NOMO-1 (cell line): Measurements from ENCODE around the gene URGCP.

ENCODE experiments used
- DNase-seq, 2 experiments: peaks; one replicate each; lab custom pipeline; 2025; ENCODE audit not compliant: unreplicated experiment in 2 of 2; lab: John Stamatoyannopoulos, UW

URGCP gene

GRCh38 chr7:43876241-43876640, 30.2 kb downstream of the URGCP start:
- peak; percentile 29 to 72 for DNase-seq

- no peak for DNase-seq
Measured at GRCh38 chr7:43873300-43873699, 33.1 kb downstream of the URGCP start.

- no peak for DNase-seq
Measured at GRCh38 chr7:43872406-43873110, 33.8 kb downstream of the URGCP start.

GRCh38 chr7:43871064-43871463, 35.3 kb downstream of the URGCP start:
- DNase-seq = no peak

- peak in 1 of 2 experiments; percentile 13 for DNase-seq
Measured at GRCh38 chr7:43870316-43870715, 36.1 kb downstream of the URGCP start.

GRCh38 chr7:43869867-43870240, 36.5 kb downstream of the URGCP start:
- DNase-seq = peak; percentile 85

- peak; percentile 94 to 96 for DNase-seq
Measured at GRCh38 chr7:43869006-43869866, 37.2 kb downstream of the URGCP start, which contains the start of gene MRPS24. TSS of gene MRPS24 (minus strand) at chr7:43869517. CDS start at chr7:43869495, 22 bp downstream.

- peak in 1 of 2 experiments; percentile 8 for DNase-seq
Measured at GRCh38 chr7:43868681-43869005, 37.8 kb downstream of the URGCP start.

GRCh38 chr7:43868181-43868580, 38.2 kb downstream of the URGCP start:
- DNase-seq = no peak

- no peak for DNase-seq
Measured at GRCh38 chr7:43865277-43865676, 41.1 kb downstream of the URGCP start.

- no peak for DNase-seq
Measured at GRCh38 chr7:43864126-43864525, 42.3 kb downstream of the URGCP start.

GRCh38 chr7:43856996-43857395, 49.4 kb downstream of the URGCP start:
- DNase-seq = no peak

GRCh38 chr7:43856316-43856715, 50.1 kb downstream of the URGCP start:
- no peak for DNase-seq

GRCh38 chr7:43855176-43855575, 51.2 kb downstream of the URGCP start:
- DNase-seq = no peak

GRCh38 chr7:43851805-43852204, 54.6 kb downstream of the URGCP start:
- DNase-seq = no peak

GRCh38 chr7:43850348-43851116, 55.9 kb downstream of the URGCP start:
- peak; percentile 66 to 86 for DNase-seq

- no peak for DNase-seq
Measured at GRCh38 chr7:43849047-43849446, 57.3 kb downstream of the URGCP start.

GRCh38 chr7:43847496-43847895, 58.9 kb downstream of the URGCP start:
- peak; percentile 5 to 32 for DNase-seq

- DNase-seq = no peak
Measured at GRCh38 chr7:43844662-43845061, 61.7 kb downstream of the URGCP start.

- no peak for DNase-seq
Measured at GRCh38 chr7:43844257-43844656, 62.1 kb downstream of the URGCP start.

- no peak for DNase-seq
Measured at GRCh38 chr7:43843296-43843695, 63.1 kb downstream of the URGCP start.
